ENCODE measurements around the gene GCLC.

GCLC gene

GRCh38 chr6:53464483-53464882, 80.4 kb downstream of the GCLC start:
- Histone ChIP-seq H3K9me3 (ENCODE audit: control extremely low read depth in 1 of 5, control insufficient read depth in 4 of 5, insufficient read depth in 2 of 5, low read depth in 1 of 5, low read length in 4 of 5) (no peaks in the 10 kb centered on the region), H3K27ac (ENCODE audit: insufficient read depth in 1 of 2, low read depth in 1 of 2, low read length in 2 of 2, poor library complexity in 1 of 2, severe bottlenecking in 2 of 2) (no peak overlapping the region), H3K4me1 (ENCODE audit: control extremely low read depth in 1 of 4, control insufficient read depth in 4 of 4, insufficient read depth in 4 of 4, low read length in 3 of 4) (peaks cover 0 to 2% (median 1%) of the 10 kb centered on the region in 4 experiments), H3K27me3 (replicated peaks in 2 of 5; ENCODE audit: control insufficient read depth in 4 of 5, insufficient read depth in 5 of 5, low read length in 4 of 5) (no peaks in the 10 kb centered on the region), H3K4me3 (ENCODE audit: control insufficient read depth in 1 of 7, extremely low read depth in 1 of 7, insufficient read depth in 4 of 7, low read depth in 2 of 7, low read length in 6 of 7) (no peak overlapping the region), H3K36me3 (ENCODE audit: control insufficient read depth in 4 of 4, insufficient read depth in 4 of 4, low read length in 3 of 4) (no peaks in the 10 kb centered on the region)
- 100% methylated on average over 3 of the region's 5 CpGs for WGBS (ENCODE audit: insufficient coverage)
- CTCF ChIA-PET = interaction anchor here (1.5 kb wide), 1 partner anchor 174 kb away, joined by 3 read pairs; no protein-coding TSS in a partner anchor
- DNase-seq = no peak
- POLR2A ChIA-PET = no interaction called here

GRCh38 chr6:53461696-53462095, 83.2 kb downstream of the GCLC start:
- POLR2A ChIA-PET = no interaction called here
- DNase-seq = no peak
- no peaks in the 10 kb centered on the region for H3K27me3 ChIP-seq (replicated peaks in 2 of 5; ENCODE audit: control insufficient read depth in 4 of 5, insufficient read depth in 5 of 5, low read length in 4 of 5)
- 89% methylated on average over 3 of the region's 5 CpGs for WGBS (ENCODE audit: insufficient coverage)
- H3K27ac ChIP-seq (ENCODE audit: insufficient read depth in 1 of 2, low read depth in 1 of 2, low read length in 2 of 2, poor library complexity in 1 of 2, severe bottlenecking in 2 of 2) = no peak overlapping the region
- CTCF ChIA-PET = no interaction called here
- peaks cover 0 to 2% (median 1%) of the 10 kb centered on the region in 4 experiments for H3K4me1 ChIP-seq (ENCODE audit: control extremely low read depth in 1 of 4, control insufficient read depth in 4 of 4, insufficient read depth in 4 of 4, low read length in 3 of 4)
- no peaks in the 10 kb centered on the region for H3K9me3 ChIP-seq (ENCODE audit: control extremely low read depth in 1 of 5, control insufficient read depth in 4 of 5, insufficient read depth in 2 of 5, low read depth in 1 of 5, low read length in 4 of 5)
- no peak overlapping the region for H3K4me3 ChIP-seq (ENCODE audit: control insufficient read depth in 1 of 7, extremely low read depth in 1 of 7, insufficient read depth in 4 of 7, low read depth in 2 of 7, low read length in 6 of 7)
- H3K36me3 ChIP-seq (ENCODE audit: control insufficient read depth in 4 of 4, insufficient read depth in 4 of 4, low read length in 3 of 4) = no peaks in the 10 kb centered on the region

GRCh38 chr6:53461041-53461656, 83.8 kb downstream of the GCLC start:
- peaks cover 0 to 2% (median 1%) of the 10 kb centered on the region in 4 experiments for H3K4me1 ChIP-seq (ENCODE audit: control extremely low read depth in 1 of 4, control insufficient read depth in 4 of 4, insufficient read depth in 4 of 4, low read length in 3 of 4)
- no CpG with 5 or more reads among the region's 1 CpG for WGBS (ENCODE audit: insufficient coverage)
- POLR2A ChIA-PET = no interaction called here
- CTCF ChIA-PET = interaction anchor here (1.2 kb wide), 1 partner anchor 225 kb away, joined by 4 read pairs; no protein-coding TSS in a partner anchor
- H3K27ac ChIP-seq (ENCODE audit: insufficient read depth in 1 of 2, low read depth in 1 of 2, low read length in 2 of 2, poor library complexity in 1 of 2, severe bottlenecking in 2 of 2) = no peak overlapping the region
- H3K9me3 ChIP-seq (ENCODE audit: control extremely low read depth in 1 of 5, control insufficient read depth in 4 of 5, insufficient read depth in 2 of 5, low read depth in 1 of 5, low read length in 4 of 5) = no peaks in the 10 kb centered on the region
- H3K27me3 ChIP-seq (replicated peaks in 2 of 5; ENCODE audit: control insufficient read depth in 4 of 5, insufficient read depth in 5 of 5, low read length in 4 of 5) = no peaks in the 10 kb centered on the region
- H3K4me3 ChIP-seq (ENCODE audit: control insufficient read depth in 1 of 7, extremely low read depth in 1 of 7, insufficient read depth in 4 of 7, low read depth in 2 of 7, low read length in 6 of 7) = no peak overlapping the region
- H3K36me3 ChIP-seq (ENCODE audit: control insufficient read depth in 4 of 4, insufficient read depth in 4 of 4, low read length in 3 of 4) = no peaks in the 10 kb centered on the region
- DNase-seq = no peak

- Histone ChIP-seq H3K27me3 (replicated peaks in 2 of 5; ENCODE audit: control insufficient read depth in 4 of 5, insufficient read depth in 5 of 5, low read length in 4 of 5) (no peaks in the 10 kb centered on the region), H3K9me3 (ENCODE audit: control extremely low read depth in 1 of 5, control insufficient read depth in 4 of 5, insufficient read depth in 2 of 5, low read depth in 1 of 5, low read length in 4 of 5) (peaks cover 0 to 4% (median 0%) of the 10 kb centered on the region in 5 experiments), H3K27ac (ENCODE audit: insufficient read depth in 1 of 2, low read depth in 1 of 2, low read length in 2 of 2, poor library complexity in 1 of 2, severe bottlenecking in 2 of 2) (no peak overlapping the region), H3K4me3 (ENCODE audit: control insufficient read depth in 1 of 7, extremely low read depth in 1 of 7, insufficient read depth in 4 of 7, low read depth in 2 of 7, low read length in 6 of 7) (no peak overlapping the region), H3K4me1 (ENCODE audit: control extremely low read depth in 1 of 4, control insufficient read depth in 4 of 4, insufficient read depth in 4 of 4, low read length in 3 of 4) (peaks cover 0 to 2% (median 0%) of the 10 kb centered on the region in 4 experiments), H3K36me3 (ENCODE audit: control insufficient read depth in 4 of 4, insufficient read depth in 4 of 4, low read length in 3 of 4) (no peaks in the 10 kb centered on the region)
- WGBS (ENCODE audit: insufficient coverage) = 100% methylated on average over 2 of the region's 3 CpGs
- POLR2A ChIA-PET = no interaction called here
- DNase-seq = no peak
- CTCF ChIA-PET = interaction anchor here (0.7 to 1.8 kb wide), 4 partner anchors 17 to 35 kb away, joined by 3 to 6 read pairs (median 4); no protein-coding TSS in a partner anchor
Observed at GRCh38 chr6:53458105-53458866, 86.6 kb downstream of the GCLC start.

GRCh38 chr6:53456809-53457208, 88.1 kb downstream of the GCLC start:
- DNase-seq = no peak
- peaks cover 0 to under 1% (median 0%) of the 10 kb centered on the region in 4 experiments for H3K4me1 ChIP-seq (ENCODE audit: control extremely low read depth in 1 of 4, control insufficient read depth in 4 of 4, insufficient read depth in 4 of 4, low read length in 3 of 4)
- peaks cover 0 to 4% (median 0%) of the 10 kb centered on the region in 5 experiments for H3K9me3 ChIP-seq (ENCODE audit: control extremely low read depth in 1 of 5, control insufficient read depth in 4 of 5, insufficient read depth in 2 of 5, low read depth in 1 of 5, low read length in 4 of 5)
- ChIA-PET POLR2A (no interaction called here), CTCF (interaction anchor here (1.3 to 1.8 kb wide), 2 partner anchors 16 to 36 kb away, joined by 5 to 6 read pairs; no protein-coding TSS in a partner anchor)
- H3K27ac ChIP-seq (ENCODE audit: insufficient read depth in 1 of 2, low read depth in 1 of 2, low read length in 2 of 2, poor library complexity in 1 of 2, severe bottlenecking in 2 of 2) = no peak overlapping the region
- no peaks in the 10 kb centered on the region for H3K27me3 ChIP-seq (replicated peaks in 2 of 5; ENCODE audit: control insufficient read depth in 4 of 5, insufficient read depth in 5 of 5, low read length in 4 of 5)
- 100% methylated on average over 1 of the region's 1 CpG for WGBS (ENCODE audit: insufficient coverage)
- no peak overlapping the region for H3K4me3 ChIP-seq (ENCODE audit: control insufficient read depth in 1 of 7, extremely low read depth in 1 of 7, insufficient read depth in 4 of 7, low read depth in 2 of 7, low read length in 6 of 7)
- H3K36me3 ChIP-seq (ENCODE audit: control insufficient read depth in 4 of 4, insufficient read depth in 4 of 4, low read length in 3 of 4) = no peaks in the 10 kb centered on the region

- Histone ChIP-seq H3K27ac (ENCODE audit: insufficient read depth in 1 of 2, low read depth in 1 of 2, low read length in 2 of 2, poor library complexity in 1 of 2, severe bottlenecking in 2 of 2) (no peak overlapping the region), H3K27me3 (replicated peaks in 2 of 5; ENCODE audit: control insufficient read depth in 4 of 5, insufficient read depth in 5 of 5, low read length in 4 of 5) (no peaks in the 10 kb centered on the region), H3K4me3 (ENCODE audit: control insufficient read depth in 1 of 7, extremely low read depth in 1 of 7, insufficient read depth in 4 of 7, low read depth in 2 of 7, low read length in 6 of 7) (no peak overlapping the region), H3K36me3 (ENCODE audit: control insufficient read depth in 4 of 4, insufficient read depth in 4 of 4, low read length in 3 of 4) (no peaks in the 10 kb centered on the region), H3K9me3 (ENCODE audit: control extremely low read depth in 1 of 5, control insufficient read depth in 4 of 5, insufficient read depth in 2 of 5, low read depth in 1 of 5, low read length in 4 of 5) (peaks cover 0 to 4% (median 0%) of the 10 kb centered on the region in 5 experiments), H3K4me1 (ENCODE audit: control extremely low read depth in 1 of 4, control insufficient read depth in 4 of 4, insufficient read depth in 4 of 4, low read length in 3 of 4) (no peaks in the 10 kb centered on the region)
- DNase-seq = no peak
- no CpG with 5 or more reads among the region's 1 CpG for WGBS (ENCODE audit: insufficient coverage)
- CTCF ChIA-PET = no interaction called here
- POLR2A ChIA-PET = no interaction called here
Observed at GRCh38 chr6:53455678-53456077, 89.2 kb downstream of the GCLC start.

- DNase-seq = no peak
- H3K27me3 ChIP-seq (replicated peaks in 2 of 5; ENCODE audit: control insufficient read depth in 4 of 5, insufficient read depth in 5 of 5, low read length in 4 of 5) = no peaks in the 10 kb centered on the region
- ChIA-PET POLR2A (no interaction called here), CTCF (no interaction called here)
- H3K9me3 ChIP-seq (ENCODE audit: control extremely low read depth in 1 of 5, control insufficient read depth in 4 of 5, insufficient read depth in 2 of 5, low read depth in 1 of 5, low read length in 4 of 5) = peaks cover 0 to 7% (median 3%) of the 10 kb centered on the region in 5 experiments
- 100% methylated on average over 1 of the region's 3 CpGs for WGBS (ENCODE audit: insufficient coverage)
- no peak overlapping the region for H3K27ac ChIP-seq (ENCODE audit: insufficient read depth in 1 of 2, low read depth in 1 of 2, low read length in 2 of 2, poor library complexity in 1 of 2, severe bottlenecking in 2 of 2)
- no peak overlapping the region for H3K4me3 ChIP-seq (ENCODE audit: control insufficient read depth in 1 of 7, extremely low read depth in 1 of 7, insufficient read depth in 4 of 7, low read depth in 2 of 7, low read length in 6 of 7)
- H3K36me3 ChIP-seq (ENCODE audit: control insufficient read depth in 4 of 4, insufficient read depth in 4 of 4, low read length in 3 of 4) = no peaks in the 10 kb centered on the region
- H3K4me1 ChIP-seq (ENCODE audit: control extremely low read depth in 1 of 4, control insufficient read depth in 4 of 4, insufficient read depth in 4 of 4, low read length in 3 of 4) = peaks cover 0 to 4% (median under 1%) of the 10 kb centered on the region in 4 experiments
Observed at GRCh38 chr6:53451165-53451564, 93.7 kb downstream of the GCLC start.

All from common myeloid progenitor, CD34-positive (primary cell).